GM19025 (cell line): ENCODE data around the gene SBF1.
"Not testable (repeated sequence)": the region's sequence is repeated elsewhere in the genome, so short reads cannot be mapped to it uniquely, and the experiment has no call there.

ENCODE experiments used
- ATAC-seq: cut with Tn5 transposase; IDR thresholded peaks from one replicate; pipeline ENCODE4 v1.9.1; 2021; ENCODE audit warnings: mild to moderate bottlenecking, low read depth, moderate library complexity; ENCODE audit not compliant: unreplicated experiment

SBF1 gene

GRCh38 chr22:50474710-50475651 is at the start of gene SBF1:
Gene SBF1, minus strand, starts transcription at chr22:50475035. Its CDS starts 195 bp downstream, at chr22:50474840.
- peak; percentile 72 for ATAC-seq

- no peak for ATAC-seq
Observed at GRCh38 chr22:50523806-50524675, 49.2 kb upstream of the SBF1 start.

GRCh38 chr22:50523458-50523805 is 48.6 kb upstream of the SBF1 start:
- ATAC-seq: no peak

GRCh38 chr22:50522806-50523438 is 48.1 kb upstream of the SBF1 start:
- ATAC-seq: no peak

- no peak for ATAC-seq
Observed at GRCh38 chr22:50522208-50522805, 47.5 kb upstream of the SBF1 start.

GRCh38 chr22:50521710-50522109 is 46.9 kb upstream of the SBF1 start:
- ATAC-seq: no peak

- no peak for ATAC-seq
Observed at GRCh38 chr22:50520826-50521453, 46.1 kb upstream of the SBF1 start.

GRCh38 chr22:50520184-50520583 is 45.3 kb upstream of the SBF1 start:
- ATAC-seq: not testable (repeated sequence)

GRCh38 chr22:50519151-50519550 is 44.3 kb upstream of the SBF1 start:
- no peak for ATAC-seq

- ATAC-seq: no peak
Observed at GRCh38 chr22:50518606-50519005, 43.8 kb upstream of the SBF1 start.

GRCh38 chr22:50517495-50518260 is 42.8 kb upstream of the SBF1 start:
- no peak for ATAC-seq

GRCh38 chr22:50516891-50517290 is 42.1 kb upstream of the SBF1 start:
- ATAC-seq: no peak

- ATAC-seq: no peak
Observed at GRCh38 chr22:50516068-50516467, 41.2 kb upstream of the SBF1 start.

- no peak for ATAC-seq
Observed at GRCh38 chr22:50513175-50513574, 38.3 kb upstream of the SBF1 start.

GRCh38 chr22:50508897-50509296 is 34.1 kb upstream of the SBF1 start:
- no peak for ATAC-seq

GRCh38 chr22:50507991-50508884 is 33.4 kb upstream of the SBF1 start, which contains the start of gene NCAPH2:
Gene NCAPH2, plus strand, starts transcription at chr22:50508224. Its CDS starts 114 bp downstream, at chr22:50508338.
- ATAC-seq: peak; percentile 69

GRCh38 chr22:50507421-50507990 is 32.7 kb upstream of the SBF1 start, which contains the start of gene LMF2:
Gene LMF2, minus strand, starts transcription at chr22:50507702. Its CDS starts 27 bp downstream, at chr22:50507675.
- ATAC-seq: peak; percentile 59
